NB4 (cell line): ENCODE data around the gene HNF1A.

Experiments
- CTCF ChIP-seq: IDR thresholded peaks from one replicate; pipeline ENCODE4 v1.5.1; 2012; ENCODE audit warnings: low read depth, low read length
- MAX ChIP-seq: IDR thresholded peaks from 2 replicates; pipeline ENCODE4 v1.6.1; 2011; ENCODE audit warnings: low read depth, low read length
- POLR2A ChIP-seq: IDR thresholded peaks from 2 replicates; pipeline ENCODE4 v1.6.1; 2011; ENCODE audit warnings: mild to moderate bottlenecking; ENCODE audit not compliant: insufficient read length; ENCODE audit errors: extremely low read depth

- TF ChIP-seq CTCF = no peak
- TF ChIP-seq POLR2A = no peak
- no peak for TF ChIP-seq MAX
Measured at GRCh38 chr12:120941846-120942405, 36.4 kb upstream of the HNF1A start.
